Hepatocyte (in vitro differentiated cells): ENCODE results near the gene RYK. TPM values are rescaled to one million over a fixed set of nuclear protein-coding genes. Genes with fewer than 3 reads are reported as not detected.

Experiments used
- DNase-seq: peaks from one replicate; pipeline ENCODE4 v3.0.0-alpha.2; 2016; ENCODE audit warnings: low spot score
- H2AFZ ChIP-seq: fragments of 200-600 bp; sonication (generic); 2 replicates; pipeline ENCODE4 v1.6.0; 2016; ENCODE audit warnings: antibody characterized with exemption, mild to moderate bottlenecking
- H3K27ac ChIP-seq: fragments of 200-600 bp; sonication (generic); 2 replicates; pipeline ENCODE4 v1.5.1; 2016; ENCODE audit warnings: mild to moderate bottlenecking
- H3K27me3 ChIP-seq: fragments of 200-600 bp; sonication (generic); 2 replicates; pipeline ENCODE4 v1.6.1; 2016
- H3K36me3 ChIP-seq: fragments of 200-600 bp; sonication (generic); replicated peaks from 2 replicates; pipeline ENCODE4 v1.5.1; 2016; ENCODE audit warnings: low read depth; ENCODE audit not compliant: insufficient read depth
- H3K4me1 ChIP-seq: fragments of 200-600 bp; sonication (generic); 2 replicates; pipeline ENCODE4 v1.5.1; 2016; ENCODE audit warnings: mild to moderate bottlenecking, moderate library complexity; ENCODE audit not compliant: insufficient read depth
- H3K4me2 ChIP-seq: fragments of 200-600 bp; sonication (generic); 2 replicates; pipeline ENCODE4 v1.6.0; 2016
- H3K4me3 ChIP-seq: fragments of 200-600 bp; sonication (generic); 2 replicates; pipeline ENCODE4 v1.5.1; 2016; ENCODE audit warnings: mild to moderate bottlenecking
- H3K79me2 ChIP-seq: fragments of 200-600 bp; sonication (generic); 2 replicates; pipeline ENCODE4 v1.6.0; 2017; ENCODE audit warnings: mild to moderate bottlenecking
- H3K9me2 ChIP-seq: fragments of 200-600 bp; sonication (generic); replicated peaks from 2 replicates; pipeline ENCODE4 v1.6.0; 2017; ENCODE audit warnings: mild to moderate bottlenecking; ENCODE audit not compliant: insufficient read depth
- H3K9me3 ChIP-seq: fragments of 200-600 bp; sonication (generic); 2 replicates; pipeline ENCODE4 v1.5.1; 2016; ENCODE audit warnings: low read depth, mild to moderate bottlenecking
- H4K20me1 ChIP-seq: fragments of 200-600 bp; sonication (generic); 2 replicates; pipeline ENCODE4 v1.6.0; 2016; ENCODE audit warnings: mild to moderate bottlenecking; ENCODE audit not compliant: insufficient read depth, poor library complexity, severe bottlenecking
- CTCF ChIP-seq: fragments of 200-600 bp; sonication (generic); IDR thresholded peaks from 2 replicates; pipeline ENCODE4 v1.5.1; 2016; ENCODE audit warnings: antibody characterized with exemption, mild to moderate bottlenecking; ENCODE audit not compliant: poor library complexity
- EZH2 ChIP-seq: fragments of 200-600 bp; sonication (generic); IDR thresholded peaks from 2 replicates; pipeline ENCODE4 v1.6.1; 2016; ENCODE audit warnings: antibody characterized with exemption, mild to moderate bottlenecking, borderline replicate concordance
- EZH2phosphoT487 ChIP-seq: fragments of 200-600 bp; sonication (generic); IDR thresholded peaks from one replicate; pipeline ENCODE4 v1.6.1; 2018; ENCODE audit warnings: antibody characterized with exemption, mild to moderate bottlenecking, low read depth, moderate library complexity; ENCODE audit not compliant: unreplicated experiment, severe bottlenecking
- WGBS: methylation state at CpG from one replicate; pipeline ENCODE4 v1.1.6; 2016; ENCODE audit warnings: low lambda C conversion rate; ENCODE audit errors: missing lambda C conversion rate; 5-methylcytosine and 5-hydroxymethylcytosine counted together
- polyA plus RNA-seq: library from polyadenylated mRNA; unstranded; fragments of >200 nt; fragmentation: Nextera tagmentation; extraction: Ambion mirVana; gene quantifications from 2 replicates; pipeline ENCODE4 v1.2.1, GENCODE V29; 2016
- total RNA-seq: library from RNA; depleted of rRNA; stranded (reverse); fragments of >200 nt; gene quantifications from 2 replicates; pipeline ENCODE4 v1.2.3, GENCODE V29; 2014

Gene RYK
- total and polyA plus RNA-seq, 2 experiments from 2014 or later = 56.5 to 102 TPM

GRCh38 chr3:134134240-134134639, 116.4 kb downstream of the RYK start:
- no peak overlapping the region for H3K4me2 ChIP-seq
- peak; percentile 27 for DNase-seq
- WGBS = 77% methylated on average over 1 of the region's 1 CpG

GRCh38 chr3:134132961-134133360, 117.7 kb downstream of the RYK start:
- Histone ChIP-seq H2AFZ (no peak overlapping the region), H3K36me3 (no peaks in the 10 kb centered on the region), H3K4me3 (no peak overlapping the region), H3K4me1 (no peaks in the 10 kb centered on the region), H3K79me2 (no peaks in the 10 kb centered on the region), H3K9me3 (no peaks in the 10 kb centered on the region), H3K4me2 (no peak overlapping the region), H3K27me3 (no peaks in the 10 kb centered on the region), H3K9me2 (no peaks in the 10 kb centered on the region), H3K27ac (no peak overlapping the region), H4K20me1 (no peaks in the 10 kb centered on the region)
- TF ChIP-seq CTCF (no peak), EZH2phosphoT487 (no peak), EZH2 (no peak)
- no peak for DNase-seq
- WGBS = 84% methylated on average over 3 of the region's 3 CpGs

More at GRCh38 chr3:134134240-134134639, 116.4 kb downstream of the RYK start:
- H3K27me3 ChIP-seq = no peaks in the 10 kb centered on the region
- H2AFZ ChIP-seq = no peak overlapping the region
- no peak overlapping the region for H3K4me3 ChIP-seq
- no peaks in the 10 kb centered on the region for H3K9me2 ChIP-seq
- H3K79me2 ChIP-seq = no peaks in the 10 kb centered on the region
- no peaks in the 10 kb centered on the region for H3K36me3 ChIP-seq
- TF ChIP-seq CTCF (no peak), EZH2 (no peak), EZH2phosphoT487 (no peak)
- no peaks in the 10 kb centered on the region for H3K9me3 ChIP-seq
- no peaks in the 10 kb centered on the region for H4K20me1 ChIP-seq
- H3K27ac ChIP-seq = no peak overlapping the region
- no peaks in the 10 kb centered on the region for H3K4me1 ChIP-seq

- no peak for DNase-seq
- Histone ChIP-seq H3K9me2 (no peaks in the 10 kb centered on the region), H3K79me2 (no peaks in the 10 kb centered on the region), H3K4me1 (no peaks in the 10 kb centered on the region), H3K4me2 (no peak overlapping the region), H3K27ac (no peak overlapping the region), H4K20me1 (no peaks in the 10 kb centered on the region), H3K9me3 (peaks cover 8% of the 10 kb centered on the region), H3K4me3 (no peak overlapping the region), H2AFZ (no peak overlapping the region), H3K27me3 (no peaks in the 10 kb centered on the region), H3K36me3 (no peaks in the 10 kb centered on the region)
- TF ChIP-seq CTCF (no peak), EZH2 (no peak), EZH2phosphoT487 (no peak)
- 57% methylated on average over 1 of the region's 1 CpG for WGBS
Observed at GRCh38 chr3:134126153-134126552, 124.5 kb downstream of the RYK start.

- Histone ChIP-seq H3K9me2 (no peaks in the 10 kb centered on the region), H3K79me2 (no peaks in the 10 kb centered on the region), H3K27ac (no peak overlapping the region), H2AFZ (no peak overlapping the region), H3K4me2 (no peak overlapping the region), H4K20me1 (no peaks in the 10 kb centered on the region), H3K9me3 (peaks cover 7% of the 10 kb centered on the region), H3K4me3 (no peak overlapping the region), H3K36me3 (no peaks in the 10 kb centered on the region), H3K27me3 (no peaks in the 10 kb centered on the region), H3K4me1 (no peaks in the 10 kb centered on the region)
- no peak for TF ChIP-seq CTCF
- no peak for TF ChIP-seq EZH2phosphoT487
- TF ChIP-seq EZH2 = no peak
- DNase-seq = no peak
- 100% methylated on average over 2 of the region's 2 CpGs for WGBS
Observed at GRCh38 chr3:134114726-134115125, 135.9 kb downstream of the RYK start.
